Spleen (tissue), 11 donors: ENCODE measurements around the gene CFAP77. TPM values are rescaled to one million over a fixed set of nuclear protein-coding genes. Genes with fewer than 3 reads are reported as not detected.

Experiments
- DNase-seq: peaks from one replicate; pipeline ENCODE4 v3.0.0-alpha.2; 2020
- H3K27ac ChIP-seq, 8 donors: fragments of 200-600 bp; sonication (generic) in 7 of 8; 1 replicate in 4 of 8; 2 replicates in 4 of 8; pipeline versions ENCODE4 v1.5.0 to v1.8.0; 2016 to 2021; ENCODE audit warnings: inconsistent platforms in 4 of 8, mild to moderate bottlenecking in 4 of 8, moderate library complexity in 1 of 8
- H3K27me3 ChIP-seq, 7 donors: fragments of 200-600 bp; sonication (generic) in 6 of 7; replicated peaks in 1 of 7; 1 replicate in 4 of 7; 2 replicates in 3 of 7; pipeline versions ENCODE4 v1.5.0 to v1.8.0; 2016 to 2021; ENCODE audit warnings: inconsistent platforms in 3 of 7, mild to moderate bottlenecking in 1 of 7
- H3K36me3 ChIP-seq, 6 donors: fragments of 200-600 bp; sonication (generic) in 5 of 6; 1 replicate in 4 of 6; 2 replicates in 2 of 6; pipeline versions ENCODE4 v1.5.0 to v1.8.0; 2016 to 2021; ENCODE audit warnings: inconsistent platforms in 2 of 6
- H3K4me1 ChIP-seq, 6 donors: fragments of 200-600 bp; sonication (generic) in 5 of 6; 1 replicate in 3 of 6; 2 replicates in 3 of 6; pipeline versions ENCODE4 v1.5.0 to v1.8.0; 2016 to 2021; ENCODE audit warnings: inconsistent platforms in 3 of 6
- H3K4me3 ChIP-seq, 8 donors: fragments of 200-600 bp; sonication (generic) in 7 of 8; 1 replicate in 4 of 8; 2 replicates in 4 of 8; pipeline versions ENCODE4 v1.5.0 to v1.8.0; 2016 to 2021; ENCODE audit warnings: inconsistent platforms in 4 of 8, mild to moderate bottlenecking in 4 of 8, moderate library complexity in 2 of 8
- H3K9me3 ChIP-seq, 8 donors: fragments of 200-600 bp; sonication (generic) in 7 of 8; 1 replicate in 4 of 8; 2 replicates in 4 of 8; pipeline versions ENCODE4 v1.5.0 to v1.8.0; 2016 to 2021; ENCODE audit warnings: inconsistent platforms in 4 of 8
- CTCF ChIP-seq, 11 experiments: fragments of 200-600 bp in 7 of 11; fragments of 450-650 bp in 4 of 11; sonication (generic) in 4 of 11; IDR thresholded peaks in 8 of 11; conservative IDR thresholded peaks in 3 of 11; 1 replicate in 7 of 11; 2 replicates in 4 of 11; pipeline versions ENCODE4 v1.4.0 to v1.8.0; 2016 to 2021; ENCODE audit warnings: antibody characterized with exemption in 11 of 11, inconsistent platforms in 4 of 11, mild to moderate bottlenecking in 1 of 11
- POLR2A ChIP-seq, 3 donors: fragments of 450-650 bp; IDR thresholded peaks; one replicate each; pipeline ENCODE4 v1.5.1; 2017; ENCODE audit warnings: antibody characterized with exemption in 3 of 3, mild to moderate bottlenecking in 1 of 3
- POLR2AphosphoS5 ChIP-seq, 3 donors: sonication (generic); formaldehyde crosslinking; IDR thresholded peaks; one replicate each; pipeline ENCODE4 v1.5.1; 2017; ENCODE audit warnings: antibody characterized with exemption in 3 of 3
- WGBS, 5 donors: extraction: QIAGEN DNeasy Blood & Tissue Kit in 3 of 5; methylation state at CpG; one replicate each; pipeline versions ENCODE4 v1.1.5 to v1.1.7; 2013 to 2018; 5-methylcytosine and 5-hydroxymethylcytosine counted together
- intact Hi-C: fragments of 100-400 bp; cut with DNase I; formaldehyde crosslinking; loops from one replicate; pipeline ENCODE4 v1.15.0; 2023; ENCODE audit warnings: low total_unique reads
- polyA plus RNA-seq, 3 donors: library from polyadenylated mRNA; stranded (reverse); fragments of 200-250 nt; gene quantifications; one replicate each; pipeline ENCODE4 v1.2.1, GENCODE V29; 2013
- total RNA-seq, 7 donors: library from RNA; depleted of rRNA in 3 of 7; stranded (reverse); fragments of >200 nt in 3 of 7; fragmentation: NEBNext Ultra II Directional in 4 of 7; extraction: Animal tissue kit (Norgen Biotek cat#: 25700) in 4 of 7; gene quantifications; one replicate each; pipeline versions ENCODE4 v1.1.0 to v1.2.1, GENCODE V29; 2016 to 2021
- donor health status: healthy with polysubstance abuse.
- donor health status: DM: no; HTN: no; CAD: no; lungs with moderate emphysema.
- donor health status: DM: no; HTN: no; CAD: no.
- donor health status: Bipolar disorder and iron deficiency.
- donor health status: healthy.
- donor health status: DM: no; HTN: no; CAD: no.
- donor health status: DM: yes; HTN: yes; CAD: no.

CFAP77 gene
- total and polyA plus RNA-seq, 10 donors: 0.06 TPM; not detected in 9

- TF ChIP-seq POLR2A (IDR thresholded peaks at IDR 0.05): no peak
- TF ChIP-seq POLR2AphosphoS5 (IDR thresholded peaks at IDR 0.05): no peak
- no peak for TF ChIP-seq CTCF (IDR thresholded peaks at IDR 0.05 in 8 of 11, conservative IDR thresholded peaks at IDR 0.05 in 3 of 11)
- 44 to 54% (median 47%) methylated on average over 10 of the region's 10 CpGs for WGBS, 5 donors
- DNase-seq: no peak
- no peaks in the 10 kb centered on the region for H3K36me3 ChIP-seq
- no peak overlapping the region for H3K27ac ChIP-seq
- intact Hi-C loops: no loop called here
- H3K4me3 ChIP-seq: no peak overlapping the region
- H3K4me1 ChIP-seq: peaks cover 0 to 8% (median 2%) of the 10 kb centered on the region in 6 donors
- H3K9me3 ChIP-seq: no peaks in the 10 kb centered on the region
- H3K27me3 ChIP-seq: peaks cover 0 to 91% (median 8%) of the 10 kb centered on the region in 7 donors
These were observed 34.1 kb downstream of the CFAP77 start for GRCh38 chr9:132443951-132444607.

- WGBS, 5 donors: 92 to 97% (median 94%) methylated on average over 3 of the region's 3 CpGs
These were observed 36.9 kb downstream of the CFAP77 start for GRCh38 chr9:132446887-132447286.

GRCh38 chr9:132447346-132447745, 37.3 kb downstream of the CFAP77 start:
- no peak for TF ChIP-seq CTCF (IDR thresholded peaks at IDR 0.05 in 8 of 11, conservative IDR thresholded peaks at IDR 0.05 in 3 of 11)
- no peak for TF ChIP-seq POLR2A (IDR thresholded peaks at IDR 0.05)
- no peak for TF ChIP-seq POLR2AphosphoS5 (IDR thresholded peaks at IDR 0.05)
- H3K36me3 ChIP-seq: no peaks in the 10 kb centered on the region
- H3K27ac ChIP-seq: no peak overlapping the region
- no peak overlapping the region for H3K4me3 ChIP-seq
- H3K4me1 ChIP-seq: peaks cover 0 to 8% (median 2%) of the 10 kb centered on the region in 6 donors
- 62 to 77% (median 70%) methylated on average over 20 of the region's 20 CpGs for WGBS, 5 donors
- intact Hi-C loops: no loop called here
- peaks cover 0 to 82% (median 8%) of the 10 kb centered on the region in 7 donors for H3K27me3 ChIP-seq
- H3K9me3 ChIP-seq: no peaks in the 10 kb centered on the region
- no peak for DNase-seq

More at GRCh38 chr9:132446887-132447286, 36.9 kb downstream of the CFAP77 start:
- Histone ChIP-seq H3K27ac (no peak overlapping the region), H3K9me3 (no peaks in the 10 kb centered on the region), H3K27me3 (peaks cover 0 to 82% (median 8%) of the 10 kb centered on the region in 7 donors), H3K4me3 (no peak overlapping the region), H3K36me3 (no peaks in the 10 kb centered on the region), H3K4me1 (peaks cover 0 to 8% (median 2%) of the 10 kb centered on the region in 6 donors)
- no peak for DNase-seq
- intact Hi-C loops: no loop called here
- TF ChIP-seq POLR2AphosphoS5 (IDR thresholded peaks at IDR 0.05): no peak
- no peak for TF ChIP-seq CTCF (IDR thresholded peaks at IDR 0.05 in 8 of 11, conservative IDR thresholded peaks at IDR 0.05 in 3 of 11)
- no peak for TF ChIP-seq POLR2A (IDR thresholded peaks at IDR 0.05)

GRCh38 chr9:132447902-132448301, 37.9 kb downstream of the CFAP77 start:
- no peak for DNase-seq
- Histone ChIP-seq H3K27me3 (peaks cover 0 to 82% (median 8%) of the 10 kb centered on the region in 7 donors), H3K9me3 (no peaks in the 10 kb centered on the region), H3K4me3 (no peak overlapping the region), H3K27ac (no peak overlapping the region), H3K36me3 (no peaks in the 10 kb centered on the region), H3K4me1 (peaks cover 0 to 8% (median 2%) of the 10 kb centered on the region in 6 donors)
- 89 to 94% (median 90%) methylated on average over 4 of the region's 4 CpGs for WGBS, 5 donors
- no peak for TF ChIP-seq POLR2A (IDR thresholded peaks at IDR 0.05)
- TF ChIP-seq POLR2AphosphoS5 (IDR thresholded peaks at IDR 0.05): no peak
- no peak for TF ChIP-seq CTCF (IDR thresholded peaks at IDR 0.05 in 8 of 11, conservative IDR thresholded peaks at IDR 0.05 in 3 of 11)
- intact Hi-C loops: no loop called here
